NCI-H2171 (cell line): Measurements from ENCODE around the gene SLAMF7.
A peak's percentile ranks its signal among the peaks of the same experiment; 100 is the strongest.
"Not testable (repeated sequence)": the region's sequence is repeated elsewhere in the genome, so short reads cannot be mapped to it uniquely, and the experiment has no call there.

Source experiments
- DNase-seq: peaks from one replicate; lab custom pipeline; 2025; lab: John Stamatoyannopoulos, UW

SLAMF7 gene

DNA sequence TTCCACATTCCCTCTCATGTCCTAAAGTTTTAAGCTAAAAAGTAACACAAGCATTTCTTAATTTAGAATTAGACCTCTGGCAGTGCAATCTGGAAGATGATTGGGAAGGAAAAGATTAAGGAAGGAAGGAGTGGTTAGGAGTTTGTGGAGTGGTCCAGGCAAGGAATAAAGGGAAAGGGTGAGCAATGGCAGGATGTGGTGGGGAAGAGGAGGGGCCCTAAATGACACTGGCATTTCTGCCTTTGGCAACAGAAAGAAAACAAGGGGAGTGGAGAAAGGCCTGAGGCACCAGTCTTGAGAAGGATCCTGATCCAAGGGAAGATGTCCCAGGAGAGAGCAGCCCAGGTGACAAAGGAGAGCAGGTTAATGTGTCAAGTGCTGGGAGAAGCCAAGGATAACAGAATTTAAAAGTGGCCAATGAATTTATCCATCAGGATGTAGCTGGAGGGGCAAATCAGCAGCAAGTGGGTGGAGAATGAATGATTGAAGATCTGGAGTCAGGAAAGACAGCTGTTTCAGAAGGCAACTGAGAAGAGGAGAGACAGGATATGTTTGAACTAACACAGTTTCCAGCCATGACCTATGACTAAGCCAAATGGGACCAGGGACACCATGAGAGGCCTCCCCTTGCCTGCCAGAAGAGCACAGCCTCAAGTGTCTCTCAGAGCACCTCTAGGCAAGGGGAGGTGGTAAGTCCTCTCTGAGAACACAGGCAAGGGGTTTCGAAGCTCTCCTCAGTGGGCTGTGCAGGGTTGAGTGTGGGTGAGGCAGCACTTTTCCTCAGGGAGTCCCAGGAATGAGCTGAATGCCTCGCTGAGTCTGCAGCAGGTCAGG, 36.1 kb downstream of the SLAMF7 start:
- DNase-seq, result no peak

DNA sequence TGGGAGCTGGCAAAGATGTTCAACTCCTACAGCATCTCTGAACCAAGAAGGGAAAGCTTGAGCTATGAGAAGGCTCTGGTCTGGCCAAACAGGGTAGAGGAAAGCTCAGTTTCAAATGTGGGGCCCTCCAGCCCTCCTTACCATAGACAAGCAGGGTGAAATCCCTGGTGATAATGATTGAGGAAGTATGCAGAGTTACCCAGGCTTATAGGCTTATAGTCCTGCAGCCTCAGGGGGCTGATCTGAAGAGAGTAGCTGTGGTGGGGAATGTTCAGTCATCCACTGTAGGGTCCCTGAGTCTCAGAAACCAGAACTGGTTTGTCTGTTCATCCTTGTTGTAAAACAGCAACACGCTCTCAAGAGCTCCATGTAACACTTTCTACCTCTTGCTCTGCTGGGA, 37.1 kb downstream of the SLAMF7 start:
- no peak for DNase-seq

DNA sequence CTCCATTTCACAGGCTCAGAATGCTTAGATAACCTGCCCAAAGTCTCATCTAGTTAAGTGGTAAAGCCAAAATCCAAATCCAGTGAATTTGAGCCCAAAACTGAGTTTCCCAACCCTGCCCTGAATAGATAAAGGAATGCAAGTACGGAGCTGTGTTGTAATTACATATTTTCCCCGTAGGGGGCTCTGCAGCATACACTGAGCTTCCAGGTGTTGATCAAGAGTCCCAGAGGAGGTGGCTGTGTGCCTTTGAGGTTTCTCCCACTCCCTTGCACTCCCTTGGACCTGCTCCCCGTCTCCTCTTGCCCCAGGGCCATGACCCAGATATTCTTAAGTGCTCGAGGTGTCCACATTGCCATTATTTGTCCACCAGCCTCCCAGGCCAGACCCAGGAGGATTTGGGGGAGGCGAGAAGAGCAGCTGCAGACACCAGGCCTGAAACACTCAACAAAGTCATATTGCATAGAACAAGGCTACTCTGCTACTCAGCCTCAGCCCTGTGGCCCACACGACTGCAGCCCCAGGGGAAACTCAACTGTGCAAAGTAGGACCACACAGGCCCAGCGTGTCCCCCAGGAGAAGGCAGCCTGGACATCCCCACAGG, 38.5 kb downstream of the SLAMF7 start:
- peak; percentile 5 for DNase-seq

DNA sequence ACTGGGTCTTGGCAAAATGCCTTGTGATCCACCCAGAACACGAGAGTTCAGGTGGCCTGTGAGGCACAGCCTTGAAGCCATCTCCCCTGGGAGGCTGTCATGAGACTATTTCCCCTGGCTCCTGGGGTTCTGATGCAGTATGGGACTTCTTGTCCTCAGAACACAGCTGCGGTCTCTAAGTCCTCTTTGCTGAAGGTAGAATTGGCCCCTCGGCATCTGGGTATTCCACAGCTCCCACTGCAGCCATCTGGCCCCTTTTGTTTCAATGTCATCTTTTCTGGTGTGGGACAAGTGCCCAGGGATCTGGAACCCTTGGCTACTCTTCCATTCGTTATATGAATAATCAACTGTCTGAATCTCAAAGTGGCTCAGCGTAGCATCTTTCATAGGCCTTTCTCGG, 39.9 kb downstream of the SLAMF7 start:
- DNase-seq, result no peak

DNA sequence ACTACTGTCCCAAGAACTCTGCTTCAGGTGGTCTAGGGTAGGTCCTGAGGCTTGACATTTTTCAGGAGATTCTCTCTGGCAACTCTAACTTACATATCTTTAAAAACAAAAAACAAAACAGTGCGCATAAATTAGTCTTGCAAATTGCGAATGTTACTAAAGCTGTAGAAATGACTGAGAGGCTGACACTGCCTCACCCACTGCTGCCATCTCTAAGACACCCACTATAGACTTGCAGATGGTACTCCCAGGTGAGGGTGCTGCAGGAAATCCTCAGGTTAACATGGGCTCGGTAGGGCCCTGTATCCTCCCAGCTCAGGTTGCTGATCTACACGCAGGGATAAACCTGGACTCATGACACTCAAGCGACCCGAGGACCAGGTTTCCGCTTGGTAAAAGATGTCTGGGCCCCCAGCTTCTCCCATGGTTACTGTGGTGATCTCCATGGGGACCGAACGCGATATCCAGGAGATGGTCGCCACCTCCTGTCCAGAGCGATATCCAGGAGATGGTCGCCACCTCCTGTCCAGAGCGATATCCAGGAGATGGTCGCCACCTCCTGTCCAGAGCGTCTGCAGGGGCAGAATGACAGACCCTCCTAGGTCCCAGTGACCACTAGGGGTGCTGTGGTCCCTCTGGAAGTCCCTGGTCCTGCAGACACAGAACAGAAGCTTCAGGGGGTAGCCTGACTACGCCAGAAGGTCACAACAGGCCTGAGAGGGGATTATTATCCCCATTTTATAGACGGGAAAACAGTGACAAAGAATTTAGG, 40.8 kb downstream of the SLAMF7 start:
- DNase-seq, result no peak

DNA sequence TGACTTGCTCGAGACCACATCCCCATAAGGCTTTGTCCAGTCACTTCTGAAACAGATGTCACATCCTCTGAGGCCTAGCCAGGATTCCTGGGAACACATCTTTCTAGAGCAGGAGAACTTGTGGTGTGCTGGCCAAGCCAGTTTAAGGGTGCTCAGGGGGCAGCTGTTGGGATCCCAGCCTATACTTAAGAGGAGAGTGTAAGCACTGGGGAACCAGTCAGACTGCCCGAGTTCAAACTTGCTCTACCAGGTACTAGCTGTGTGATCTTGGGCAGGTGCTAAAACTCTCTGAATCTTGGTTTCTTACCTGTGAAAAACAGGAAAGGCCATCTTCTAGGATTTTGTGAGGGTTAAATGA, 41.3 kb downstream of the SLAMF7 start:
- no peak for DNase-seq

DNA sequence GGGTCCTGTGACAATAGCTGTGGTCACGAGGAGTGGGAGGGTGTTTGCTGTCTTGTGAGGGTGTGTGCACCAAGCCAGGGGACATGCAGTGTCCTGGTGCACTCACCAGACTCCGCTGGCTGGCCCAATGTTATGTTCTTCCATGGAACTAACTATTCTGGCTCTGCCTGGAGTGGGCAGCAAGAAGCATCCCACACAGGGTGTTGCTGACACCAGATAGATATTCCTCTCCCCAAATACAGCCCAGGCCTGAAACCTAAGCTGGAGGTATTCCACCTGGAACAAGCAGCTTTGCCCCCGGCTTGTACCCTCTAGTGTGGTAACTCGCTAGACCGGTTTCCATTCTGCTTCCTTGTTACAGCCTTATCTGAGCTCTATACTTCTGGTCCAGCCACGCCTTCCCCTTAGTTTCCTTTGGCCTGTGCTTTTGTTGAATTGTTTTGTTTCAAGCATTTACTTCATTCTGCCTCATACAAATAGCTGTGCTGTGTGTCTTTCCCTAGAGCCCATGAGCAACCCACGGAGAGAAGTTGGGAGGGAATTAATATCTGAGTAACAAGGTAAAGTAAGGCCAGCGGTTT, 42.2 kb downstream of the SLAMF7 start:
- no peak for DNase-seq

DNA sequence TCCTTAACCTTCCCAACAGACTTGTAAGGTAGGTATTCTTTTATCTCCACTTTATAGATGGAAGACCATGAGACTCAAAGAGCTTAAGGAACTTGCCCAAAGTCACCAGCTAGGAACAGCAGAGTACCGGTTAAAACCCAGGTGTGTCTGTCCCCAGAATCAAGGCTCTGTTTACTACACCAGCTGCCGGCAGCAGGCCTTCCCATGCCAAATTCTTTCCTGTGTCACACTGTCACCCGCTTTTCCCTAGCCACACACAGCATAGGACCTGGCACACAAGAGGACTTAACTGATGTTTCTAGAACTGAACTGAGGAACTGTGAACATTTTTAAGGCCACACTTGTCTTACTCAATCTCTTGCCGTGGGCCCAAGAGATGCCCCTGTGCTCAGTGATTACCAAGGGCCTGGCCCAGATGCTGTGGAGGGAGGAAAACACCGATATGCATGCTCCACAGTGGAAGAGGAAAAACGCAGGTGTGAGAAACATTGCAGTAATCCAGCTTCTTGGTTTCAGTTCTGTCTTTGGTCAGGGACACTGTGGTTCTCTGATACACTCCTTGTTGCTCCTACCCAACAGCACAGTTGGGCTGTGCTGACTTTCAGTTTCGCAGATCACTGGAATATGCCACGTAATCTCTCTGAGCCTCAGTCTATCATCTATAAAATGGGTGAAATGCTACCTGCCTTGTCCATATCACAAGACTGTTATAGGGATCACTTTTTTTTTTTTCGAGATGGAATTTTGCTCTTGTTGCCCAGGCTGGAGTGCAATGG, 43.1 kb downstream of the SLAMF7 start:
- no peak for DNase-seq

DNA sequence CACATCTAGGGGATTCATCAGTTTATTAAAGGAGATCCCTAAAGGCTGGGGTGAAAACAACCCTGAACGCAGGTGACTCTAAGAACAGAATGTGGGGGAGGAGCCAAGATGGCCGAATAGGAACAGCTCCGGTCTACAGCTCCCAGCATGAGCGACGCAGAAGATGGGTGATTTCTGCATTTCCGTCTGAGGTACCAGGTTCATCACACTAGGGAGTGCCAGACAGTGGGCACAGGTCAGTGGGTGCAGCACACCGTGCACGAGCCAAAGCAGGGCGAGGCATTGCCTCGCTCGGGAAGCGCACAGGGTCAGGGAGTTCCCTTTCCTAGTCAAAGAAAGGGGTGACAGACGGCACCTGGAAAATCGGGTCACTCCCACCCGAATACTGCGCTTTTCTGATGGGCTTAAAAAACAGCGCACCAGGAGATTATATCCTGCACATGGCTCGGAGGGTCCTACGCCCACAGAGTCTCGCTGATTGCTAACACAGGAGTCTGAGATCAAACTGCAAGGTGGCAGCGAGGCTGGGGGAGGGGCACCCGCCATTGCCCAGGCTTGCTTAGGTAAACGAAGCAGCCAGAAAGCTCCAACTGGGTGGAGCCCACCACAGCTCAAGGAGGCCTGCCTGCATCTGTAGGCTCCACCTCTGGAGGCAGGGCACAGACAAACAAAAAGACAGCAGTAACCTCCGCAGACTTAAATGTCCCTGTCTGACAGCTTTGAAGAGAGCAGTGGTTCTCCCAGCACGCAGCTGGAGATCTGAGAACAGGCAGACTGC, 44.1 kb downstream of the SLAMF7 start:
- DNase-seq, result not testable (repeated sequence)

DNA sequence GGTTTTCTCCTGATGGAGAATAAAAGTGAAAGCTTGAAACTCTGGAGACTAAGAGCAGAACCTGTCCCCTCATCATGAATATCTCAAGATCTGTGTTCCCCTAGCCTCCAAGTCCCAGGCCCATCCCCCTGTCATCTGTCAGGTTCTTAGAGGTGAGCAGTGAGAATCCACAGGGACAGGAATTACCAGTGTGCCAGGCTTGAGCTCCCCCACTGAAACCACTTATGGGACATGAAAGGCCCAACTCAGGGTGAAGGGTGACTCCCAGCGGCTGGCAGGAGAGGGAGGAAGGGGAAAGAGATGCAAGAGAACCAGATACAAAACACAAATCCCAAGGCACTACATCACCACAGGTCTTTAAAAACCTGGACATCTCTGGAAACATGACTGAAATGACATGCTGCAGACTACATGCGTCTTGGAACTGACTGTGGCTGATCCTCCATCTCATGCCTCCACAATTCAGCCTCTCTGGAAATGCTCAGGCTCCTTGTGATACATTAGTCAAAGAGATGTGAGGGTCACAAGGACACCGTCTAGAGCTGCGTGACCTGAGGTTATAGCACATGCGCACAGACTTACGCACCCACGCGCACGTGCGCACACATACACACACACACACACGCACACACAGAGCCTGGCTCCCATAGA, 50.1 kb downstream of the SLAMF7 start:
- DNase-seq, result no peak

DNA sequence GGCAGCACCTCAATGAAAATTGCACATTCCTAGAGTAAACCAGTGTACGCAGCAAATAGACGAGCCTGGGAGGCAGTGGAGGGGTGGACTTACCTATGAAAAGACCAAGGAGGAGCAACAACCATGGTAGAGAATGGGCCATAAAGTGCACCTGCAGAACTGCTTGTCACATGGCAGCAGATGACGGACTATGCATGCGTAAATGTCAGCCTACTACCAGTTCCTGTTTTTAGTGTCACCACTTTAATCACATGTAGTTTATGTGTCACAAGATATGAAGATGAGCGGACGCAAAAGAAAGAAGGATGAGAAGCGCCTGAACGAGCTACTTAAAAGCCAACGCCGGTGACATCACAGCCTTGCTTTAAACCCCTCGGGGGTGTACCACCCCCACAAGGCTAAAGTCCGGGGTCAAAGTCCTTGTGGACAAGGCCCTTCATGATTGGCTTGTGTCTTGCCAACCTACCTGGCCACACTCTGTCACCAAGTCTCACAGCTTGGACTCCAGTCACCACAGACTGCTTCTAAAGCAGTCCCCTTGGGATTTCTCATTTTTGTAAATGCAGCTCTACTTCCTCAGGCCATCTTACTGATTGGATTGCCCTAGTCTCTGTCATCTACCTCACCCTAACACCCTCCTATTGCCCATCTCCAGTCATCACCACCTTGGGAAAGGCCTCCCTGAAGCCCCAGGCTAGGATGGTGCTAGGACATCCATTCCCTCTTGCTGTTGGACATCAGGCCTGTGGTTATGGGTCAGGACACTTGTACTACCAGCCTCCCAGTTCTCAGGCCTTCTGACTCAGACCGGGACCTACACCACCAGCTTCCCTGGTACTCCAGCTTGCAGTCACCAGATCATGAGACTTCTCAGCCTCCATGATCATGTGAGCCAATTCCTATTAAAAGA, 50.9 kb downstream of the SLAMF7 start:
- DNase-seq, result no peak

DNA sequence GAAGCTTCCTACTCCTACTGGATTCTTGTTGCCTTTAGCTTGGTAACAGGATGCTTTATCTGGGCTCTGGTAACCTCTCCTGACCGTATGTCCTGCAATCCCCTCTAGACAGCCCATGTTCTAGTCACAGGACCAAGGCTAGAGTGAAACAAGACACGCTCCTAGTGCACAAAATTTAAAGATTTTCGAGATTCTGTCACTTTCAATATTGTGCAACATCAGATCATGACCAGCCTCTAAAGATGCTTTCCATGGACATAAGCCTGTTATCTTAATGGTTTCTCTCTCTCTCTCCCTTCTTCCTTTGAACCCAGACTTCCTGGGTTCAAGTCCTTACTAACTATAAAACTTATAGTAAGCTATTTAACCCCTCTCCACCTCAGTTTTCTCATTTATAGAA, 55.3 kb downstream of the SLAMF7 start:
- DNase-seq, result no peak

DNA sequence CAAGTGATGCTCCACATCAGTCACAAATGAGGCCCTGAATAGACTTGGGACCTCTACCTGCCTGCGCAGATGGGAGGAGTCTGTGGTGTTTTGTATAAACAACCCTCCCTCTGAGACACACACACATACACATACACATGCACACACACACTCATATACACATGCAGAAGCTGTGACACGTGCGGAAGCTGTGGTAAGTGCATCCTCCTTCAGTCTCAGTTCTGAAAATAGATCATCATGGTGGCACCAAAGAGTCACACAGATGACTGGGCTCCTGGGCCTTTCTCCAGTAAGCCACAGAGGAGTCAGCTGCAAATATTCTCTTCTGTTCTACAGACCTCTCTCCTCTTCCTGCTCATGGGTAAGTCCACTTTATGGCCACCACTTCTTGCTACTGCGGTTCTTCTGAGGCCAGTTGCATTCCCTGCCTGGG, 56.9 kb downstream of the SLAMF7 start, which contains the start of gene LY9:
LY9 (plus strand) TSS at position 224 of the 433 bp plus-strand sequence; CDS start at position 238, 14 bp downstream.
- DNase-seq, result no peak

DNA sequence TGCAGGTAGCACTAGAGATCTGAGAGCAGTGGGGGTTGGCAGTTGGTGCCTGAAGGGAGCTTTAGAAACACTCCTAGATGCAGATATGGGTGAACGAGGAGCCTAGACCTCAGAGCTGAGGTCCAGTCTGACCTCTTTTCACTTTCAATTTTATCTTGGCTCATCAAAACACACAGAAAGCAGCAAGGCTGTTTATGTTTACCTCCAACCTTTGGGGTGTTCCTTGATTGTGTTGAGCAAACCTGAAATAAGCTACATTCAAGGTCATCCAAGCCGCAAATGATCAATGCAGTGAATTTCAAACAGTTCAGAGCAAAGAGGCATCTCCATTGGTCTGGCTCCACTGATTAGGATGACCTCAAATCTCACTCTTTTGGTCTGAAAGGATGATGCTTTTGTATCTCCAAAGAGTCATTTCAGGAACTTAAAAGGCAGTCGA, 58.2 kb downstream of the SLAMF7 start:
- DNase-seq, result no peak

DNA sequence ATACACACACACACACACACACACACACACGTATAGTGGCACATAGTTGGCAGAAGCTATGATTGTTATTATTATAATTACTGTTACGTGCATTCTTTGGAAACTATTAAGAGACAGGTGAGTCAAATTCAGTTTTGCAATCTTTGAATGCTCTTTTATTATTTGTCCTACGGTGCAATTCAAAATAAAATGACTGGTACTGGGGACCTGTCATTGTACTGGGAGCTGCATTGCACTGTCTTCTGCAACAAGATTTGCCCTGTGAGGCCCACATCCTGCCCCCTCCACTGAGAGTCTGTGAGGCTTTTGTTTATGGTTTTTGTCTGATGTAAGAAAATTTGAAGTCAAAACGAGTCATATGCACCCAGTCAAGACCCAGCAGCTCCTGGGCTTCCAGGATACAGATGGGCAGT, 58.8 kb downstream of the SLAMF7 start:
- no peak for DNase-seq

DNA sequence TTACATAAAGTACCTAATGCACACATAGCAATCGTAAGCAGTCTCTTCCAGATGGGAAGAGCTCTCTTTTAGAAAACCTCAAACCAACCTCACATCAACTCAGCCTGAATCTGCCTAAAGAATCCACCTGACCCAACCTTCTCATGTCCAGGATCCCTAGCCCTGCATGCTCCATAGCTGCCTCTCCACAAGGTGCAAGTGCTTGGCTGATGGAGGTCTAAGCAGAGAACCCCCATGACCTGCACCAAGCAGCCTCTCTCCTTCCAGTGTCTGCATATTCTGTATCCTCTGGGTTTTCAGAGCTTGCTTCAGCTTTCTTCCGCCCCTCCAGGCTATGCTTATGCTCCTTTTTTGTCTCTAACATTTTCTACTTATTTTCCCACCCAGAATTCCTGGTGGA, 59.4 kb downstream of the SLAMF7 start:
- no peak for DNase-seq

DNA sequence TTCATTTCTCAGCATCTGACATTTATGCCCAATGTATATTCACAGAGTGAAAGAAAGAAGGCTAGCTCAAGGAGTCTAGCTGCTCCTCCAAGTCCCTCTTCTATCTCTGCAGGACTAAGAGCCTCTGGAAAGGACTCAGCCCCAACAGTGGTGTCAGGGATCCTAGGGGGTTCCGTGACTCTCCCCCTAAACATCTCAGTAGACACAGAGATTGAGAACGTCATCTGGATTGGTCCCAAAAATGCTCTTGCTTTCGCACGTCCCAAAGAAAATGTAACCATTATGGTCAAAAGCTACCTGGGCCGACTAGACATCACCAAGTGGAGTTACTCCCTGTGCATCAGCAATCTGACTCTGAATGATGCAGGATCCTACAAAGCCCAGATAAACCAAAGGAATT, 60.6 kb downstream of the SLAMF7 start:
- no peak for DNase-seq

DNA sequence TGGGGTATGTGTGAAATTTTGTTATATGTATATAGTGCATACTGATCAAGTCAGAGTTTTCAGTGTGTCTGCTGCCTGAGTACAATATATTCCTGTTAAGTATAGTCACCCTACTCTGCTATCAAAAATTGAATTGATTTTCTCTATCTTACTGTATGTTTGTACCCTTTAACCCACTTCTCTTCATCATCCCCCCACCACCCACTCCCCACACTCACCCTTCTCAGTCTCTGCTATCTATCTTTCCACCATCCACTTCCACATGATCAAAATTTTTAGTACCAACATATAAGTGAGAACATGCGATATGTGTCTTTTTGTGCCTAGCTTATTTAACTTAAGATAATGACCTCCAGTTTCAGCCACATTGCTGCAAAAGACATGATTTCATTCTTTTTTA, 61.1 kb downstream of the SLAMF7 start:
- no peak for DNase-seq
